Fibroblast of the aortic adventitia (primary cell): ENCODE results near the gene SLC6A2. TPM values are rescaled to one million over a fixed set of nuclear protein-coding genes. Genes with fewer than 3 reads are reported as not detected.
A peak's percentile ranks its signal among the peaks of the same experiment; 100 is the strongest.

Source experiments
- DNase-seq: peaks from one replicate; pipeline ENCODE4 v3.0.0-alpha.2; 2010; ENCODE audit warnings: low read depth
- H3K4me3 ChIP-seq: 2 replicates; pipeline ENCODE4 v1.5.1; 2011; ENCODE audit warnings: low read depth, mild to moderate bottlenecking, control low read depth, low read length, moderate library complexity
- total RNA-seq: library from RNA; depleted of rRNA; stranded (reverse); fragments of >200 nt; gene quantifications from 2 replicates; pipeline ENCODE4 v1.2.3, GENCODE V29; 2012; ENCODE audit warnings: low replicate concordance
- TF ChIP-seq, protein P1 (sequence below): IDR thresholded peaks from 2 replicates; pipeline ENCODE4 v1.5.1; 2011; ENCODE audit warnings: mild to moderate bottlenecking, low read length, control low read depth, inconsistent platforms; ENCODE audit not compliant: insufficient read depth

Gene SLC6A2
- total RNA-seq, 1 donor, result not detected

- H3K4me3 ChIP-seq, result no peak overlapping the region
- TF ChIP-seq, protein P1, sequence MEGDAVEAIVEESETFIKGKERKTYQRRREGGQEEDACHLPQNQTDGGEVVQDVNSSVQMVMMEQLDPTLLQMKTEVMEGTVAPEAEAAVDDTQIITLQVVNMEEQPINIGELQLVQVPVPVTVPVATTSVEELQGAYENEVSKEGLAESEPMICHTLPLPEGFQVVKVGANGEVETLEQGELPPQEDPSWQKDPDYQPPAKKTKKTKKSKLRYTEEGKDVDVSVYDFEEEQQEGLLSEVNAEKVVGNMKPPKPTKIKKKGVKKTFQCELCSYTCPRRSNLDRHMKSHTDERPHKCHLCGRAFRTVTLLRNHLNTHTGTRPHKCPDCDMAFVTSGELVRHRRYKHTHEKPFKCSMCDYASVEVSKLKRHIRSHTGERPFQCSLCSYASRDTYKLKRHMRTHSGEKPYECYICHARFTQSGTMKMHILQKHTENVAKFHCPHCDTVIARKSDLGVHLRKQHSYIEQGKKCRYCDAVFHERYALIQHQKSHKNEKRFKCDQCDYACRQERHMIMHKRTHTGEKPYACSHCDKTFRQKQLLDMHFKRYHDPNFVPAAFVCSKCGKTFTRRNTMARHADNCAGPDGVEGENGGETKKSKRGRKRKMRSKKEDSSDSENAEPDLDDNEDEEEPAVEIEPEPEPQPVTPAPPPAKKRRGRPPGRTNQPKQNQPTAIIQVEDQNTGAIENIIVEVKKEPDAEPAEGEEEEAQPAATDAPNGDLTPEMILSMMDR, result peak; percentile 54
- DNase-seq, result peak; percentile 51
Measured at GRCh38 chr16:55701442-55702319, 45.9 kb downstream of the SLC6A2 start.

DNA sequence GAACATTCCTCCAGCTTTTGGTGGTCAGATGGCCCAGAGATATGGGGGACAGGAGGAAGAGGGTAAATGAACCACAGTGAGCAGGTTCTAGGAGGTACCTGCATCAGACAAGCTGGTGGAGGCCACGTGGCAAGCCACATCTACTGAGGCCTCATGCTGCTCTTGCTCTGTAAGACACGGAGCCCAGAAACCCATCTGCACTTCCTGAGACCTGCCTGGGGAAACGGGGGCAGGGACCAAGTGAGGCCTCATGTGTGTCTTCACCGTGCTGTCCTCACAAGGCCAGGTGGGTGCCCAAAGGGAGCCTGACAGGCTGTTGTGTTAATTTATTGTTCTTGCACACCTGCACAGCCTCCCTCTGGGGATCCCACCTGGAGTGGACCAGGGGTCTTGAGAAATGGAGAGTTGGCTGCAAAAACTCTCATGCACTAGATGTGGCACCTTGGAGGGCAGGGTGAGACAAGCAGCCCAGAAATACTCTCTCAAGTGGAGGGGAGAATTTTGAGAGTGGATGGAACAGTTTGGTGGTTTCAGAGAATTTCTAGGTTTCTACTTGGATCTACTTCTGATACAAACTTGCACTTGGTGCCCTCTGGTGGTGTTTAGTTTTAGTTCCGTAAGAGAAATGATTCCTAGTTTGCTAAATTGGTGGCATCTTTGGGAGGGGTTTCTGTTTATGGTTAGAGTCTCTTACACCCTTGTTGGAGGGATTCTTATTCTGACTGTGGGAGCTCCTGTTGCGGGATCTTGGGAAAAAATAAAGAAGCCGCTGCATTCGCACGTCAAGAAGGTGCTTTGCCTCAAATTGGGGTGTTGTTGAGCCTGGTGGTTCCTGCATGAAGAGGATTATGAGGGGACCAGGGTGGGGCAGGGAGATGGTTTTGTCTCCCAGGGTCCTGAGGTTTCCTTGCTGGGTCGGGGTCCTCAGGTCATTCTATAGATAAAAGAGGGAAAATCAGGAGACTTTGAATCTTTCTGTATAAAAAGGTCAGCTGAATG, 47.5 kb downstream of the SLC6A2 start:
- H3K4me3 ChIP-seq, result no peak overlapping the region
- peak; percentile 87 for DNase-seq
- TF ChIP-seq, protein P1, result peak; percentile 61

DNA sequence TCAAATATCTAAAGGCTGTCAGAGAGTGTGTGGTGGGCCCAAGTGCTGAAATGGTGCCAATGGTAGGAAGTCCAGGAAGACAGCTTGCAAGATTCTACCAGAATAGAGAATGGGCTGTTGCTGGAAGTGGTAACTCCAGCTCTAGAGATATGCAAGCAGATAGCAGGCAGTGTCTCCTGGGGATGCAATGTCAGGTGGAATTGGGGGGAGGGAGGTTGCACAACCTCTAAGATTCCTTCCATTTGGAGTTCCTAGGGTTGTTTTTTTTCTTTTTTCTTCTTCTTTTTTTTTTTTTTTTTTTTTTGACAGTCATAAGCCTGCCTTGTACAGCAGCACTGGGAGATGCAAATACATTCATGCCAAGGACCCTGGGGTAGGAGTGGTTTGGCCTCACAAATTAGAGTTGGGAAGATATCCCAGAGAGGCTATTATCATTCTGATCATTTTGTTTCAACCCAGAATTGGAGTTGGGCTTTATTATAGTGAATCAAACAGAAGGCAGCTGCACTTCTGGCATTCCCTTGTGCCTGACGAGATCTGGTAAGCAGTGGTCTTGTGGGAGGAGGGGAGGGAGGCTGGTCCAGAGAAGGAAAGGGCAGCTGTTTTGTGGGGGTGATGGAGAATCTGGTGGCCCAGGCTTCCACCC, 51.1 kb downstream of the SLC6A2 start:
- H3K4me3 ChIP-seq, result no peak overlapping the region
- DNase-seq, result no peak
- TF ChIP-seq, protein P1, result no peak

GRCh38 chr16:55709801-55710200, 54.0 kb downstream of the SLC6A2 start:
- DNase-seq, result no peak
- TF ChIP-seq, protein P1, result no peak
- H3K4me3 ChIP-seq, result no peak overlapping the region

GRCh38 chr16:55710466-55710865, 54.7 kb downstream of the SLC6A2 start:
- TF ChIP-seq, protein P1, result no peak
- no peak overlapping the region for H3K4me3 ChIP-seq
- DNase-seq, result peak; percentile 1
